ENCODE results near the gene PHF5A. TPM values are rescaled to one million over a fixed set of nuclear protein-coding genes. Genes with fewer than 3 reads are reported as not detected.
A peak's percentile ranks its signal among the peaks of the same experiment; 100 is the strongest.

Gene PHF5A
- total and polyA plus RNA-seq, 4 donors = 15.8 to 31.7 (median 23.2) TPM

DNA sequence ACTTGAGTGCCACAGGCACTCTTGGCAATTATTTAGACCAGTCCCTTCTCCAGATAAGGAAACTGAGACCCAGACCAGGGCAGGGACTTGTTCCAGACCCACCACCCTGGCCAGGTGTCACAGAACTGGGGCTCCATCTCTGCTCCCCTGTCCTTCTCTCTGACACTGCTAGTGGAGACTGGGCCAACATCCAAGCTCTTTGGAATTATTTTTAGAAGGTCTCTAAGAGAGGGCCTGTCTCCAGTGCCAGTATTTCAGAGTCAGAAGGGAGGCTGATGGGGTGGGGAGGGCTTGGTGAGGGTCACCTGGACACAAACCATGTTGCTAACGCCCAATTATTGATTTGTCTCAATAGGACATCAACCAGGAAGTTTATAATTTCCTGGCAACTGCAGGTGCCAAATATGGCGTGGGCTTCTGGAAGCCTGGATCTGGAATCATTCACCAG lies 43.1 kb upstream of the PHF5A start:
- peak overlapping the region in 1 of 2 donors; percentile 47 for H3K27ac ChIP-seq (ENCODE audit: low read depth in 1 of 2, low read length in 2 of 2)
- peaks cover 4 to 30% (median 21%) of the 10 kb centered on the region in 4 donors for H3K4me1 ChIP-seq (ENCODE audit: control insufficient read depth in 4 of 4, insufficient read depth in 4 of 4, low read length in 3 of 4)
- H3K27me3 ChIP-seq (ENCODE audit: control insufficient read depth in 4 of 4, insufficient read depth in 4 of 4, low read length in 3 of 4) = no peaks in the 10 kb centered on the region
- no peak overlapping the region for H3K9ac ChIP-seq (ENCODE audit: low read depth in 1 of 2, low read length in 2 of 2)
- no peak for DNase-seq (ENCODE audit: low spot score)
- 26% methylated on average over 2 of the region's 2 CpGs for WGBS
- H3K36me3 ChIP-seq (ENCODE audit: control insufficient read depth in 4 of 4, insufficient read depth in 3 of 4, low read depth in 1 of 4, low read length in 3 of 4) = peaks cover 3 to 68% (median 37%) of the 10 kb centered on the region in 4 donors
- no peaks in the 10 kb centered on the region for H3K9me3 ChIP-seq (ENCODE audit: control insufficient read depth in 4 of 4, low read length in 3 of 4)
- TF ChIP-seq EGR1 (IDR thresholded peaks at IDR 0.05; ENCODE audit: low read depth in 2 of 2) = no peak
- TF ChIP-seq, protein P1, sequence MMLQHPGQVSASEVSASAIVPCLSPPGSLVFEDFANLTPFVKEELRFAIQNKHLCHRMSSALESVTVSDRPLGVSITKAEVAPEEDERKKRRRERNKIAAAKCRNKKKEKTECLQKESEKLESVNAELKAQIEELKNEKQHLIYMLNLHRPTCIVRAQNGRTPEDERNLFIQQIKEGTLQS (IDR thresholded peaks at IDR 0.05) = no peak
- no peak for TF ChIP-seq GABPA (IDR thresholded peaks at IDR 0.05 in 1 of 2, conservative IDR thresholded peaks at IDR 0.05 in 1 of 2)
- no peak for TF ChIP-seq HNF4G (IDR thresholded peaks at IDR 0.05)
- no peak for TF ChIP-seq ZBTB33 (IDR thresholded peaks at IDR 0.05)
- peak in 1 of 2 donors; percentile 15 for TF ChIP-seq RXRA (IDR thresholded peaks at IDR 0.05)
- TF ChIP-seq RAD21 (IDR thresholded peaks at IDR 0.05) = peak in 1 of 2 donors; percentile 6
- no peak for TF ChIP-seq YY1 (IDR thresholded peaks at IDR 0.05)
- TF ChIP-seq HNF4A (conservative IDR thresholded peaks at IDR 0.05) = no peak
- TF ChIP-seq SP1 (IDR thresholded peaks at IDR 0.05) = no peak
- no peak for TF ChIP-seq TAF1 (conservative IDR thresholded peaks at IDR 0.05)
- no peak for TF ChIP-seq FOXA2 (IDR thresholded peaks at IDR 0.05)
- no peak for TF ChIP-seq MAX (IDR thresholded peaks at IDR 0.05)
- no peak for TF ChIP-seq NR2F2 (IDR thresholded peaks at IDR 0.05)
- no peak overlapping the region for H3K4me3 ChIP-seq (ENCODE audit: low read depth in 1 of 3, low read length in 3 of 3)

DNA sequence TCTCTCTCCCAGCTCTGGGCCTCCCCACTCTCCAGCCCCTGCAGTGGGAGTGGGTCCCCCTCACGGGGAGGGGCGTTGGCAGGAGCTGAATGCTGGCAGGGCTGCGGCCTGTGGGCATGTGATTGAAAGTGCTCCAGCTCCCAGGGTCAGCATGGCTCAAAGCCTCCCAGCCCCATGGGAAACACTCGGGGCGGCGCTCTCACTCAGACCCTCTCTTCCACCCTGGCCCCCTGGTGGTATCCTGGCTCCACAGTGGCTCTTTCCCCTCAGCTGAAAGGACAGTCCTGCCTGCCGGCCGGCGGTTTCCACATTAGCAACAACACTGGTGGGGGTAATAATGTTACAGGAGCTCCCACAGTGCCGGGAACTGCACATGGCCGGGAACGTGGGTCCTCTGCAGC lies 40.3 kb upstream of the PHF5A start:
- WGBS = 89% methylated on average over 12 of the region's 12 CpGs
- H3K27ac ChIP-seq (ENCODE audit: low read depth in 1 of 2, low read length in 2 of 2) = no peak overlapping the region
- TF ChIP-seq, protein P1 (IDR thresholded peaks at IDR 0.05) = no peak
- no peak for TF ChIP-seq EGR1 (IDR thresholded peaks at IDR 0.05; ENCODE audit: low read depth in 2 of 2)
- no peak overlapping the region for H3K9ac ChIP-seq (ENCODE audit: low read depth in 1 of 2, low read length in 2 of 2)
- no peak for DNase-seq (ENCODE audit: low spot score)
- H3K36me3 ChIP-seq (ENCODE audit: control insufficient read depth in 4 of 4, insufficient read depth in 3 of 4, low read depth in 1 of 4, low read length in 3 of 4) = peaks cover 1 to 54% (median 29%) of the 10 kb centered on the region in 4 donors
- no peak overlapping the region for H3K4me3 ChIP-seq (ENCODE audit: low read depth in 1 of 3, low read length in 3 of 3)
- no peaks in the 10 kb centered on the region for H3K9me3 ChIP-seq (ENCODE audit: control insufficient read depth in 4 of 4, low read length in 3 of 4)
- no peaks in the 10 kb centered on the region for H3K27me3 ChIP-seq (ENCODE audit: control insufficient read depth in 4 of 4, insufficient read depth in 4 of 4, low read length in 3 of 4)
- peaks cover 4 to 30% (median 21%) of the 10 kb centered on the region in 4 donors for H3K4me1 ChIP-seq (ENCODE audit: control insufficient read depth in 4 of 4, insufficient read depth in 4 of 4, low read length in 3 of 4)

DNA sequence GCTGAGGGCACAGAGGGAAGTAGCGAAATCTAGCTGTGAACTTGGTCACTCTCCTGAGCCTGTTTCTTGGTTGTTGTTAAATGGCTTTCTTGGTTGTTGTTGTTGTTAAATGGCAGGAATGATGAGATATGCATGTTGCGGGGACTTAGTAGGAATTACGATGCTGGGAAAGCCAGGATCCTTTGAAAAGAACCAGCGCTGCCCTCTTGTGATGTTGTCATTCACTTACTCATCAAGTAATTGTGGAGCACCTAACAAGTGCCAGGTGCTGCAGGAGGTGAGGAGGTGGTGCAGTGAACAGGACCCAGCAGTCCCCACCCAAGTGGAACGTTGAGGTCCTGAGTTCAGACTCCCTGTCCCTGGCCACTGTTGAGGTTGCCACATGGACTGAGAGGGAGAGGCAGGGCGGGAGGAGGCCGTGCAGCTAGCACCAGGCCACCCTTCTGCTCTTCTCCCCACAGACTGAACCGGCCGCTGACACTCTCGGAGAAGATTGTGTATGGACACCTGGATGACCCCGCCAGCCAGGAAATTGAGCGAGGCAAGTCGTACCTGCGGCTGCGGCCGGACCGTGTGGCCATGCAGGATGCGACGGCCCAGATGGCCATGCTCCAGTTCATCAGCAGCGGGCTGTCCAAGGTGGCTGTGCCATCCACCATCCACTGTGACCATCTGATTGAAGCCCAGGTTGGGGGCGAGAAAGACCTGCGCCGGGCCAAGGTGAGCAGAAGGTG lies 39.0 kb upstream of the PHF5A start:
- H3K27me3 ChIP-seq (ENCODE audit: control insufficient read depth in 4 of 4, insufficient read depth in 4 of 4, low read length in 3 of 4) = no peaks in the 10 kb centered on the region
- TF ChIP-seq REST (IDR thresholded peaks at IDR 0.05) (no peak), FOXA1 (IDR thresholded peaks at IDR 0.05) (no peak), SP1 (IDR thresholded peaks at IDR 0.05) (no peak), HNF4G (IDR thresholded peaks at IDR 0.05) (no peak), GABPA (IDR thresholded peaks at IDR 0.05 in 1 of 2, conservative IDR thresholded peaks at IDR 0.05 in 1 of 2) (no peak), YY1 (IDR thresholded peaks at IDR 0.05) (no peak), TAF1 (conservative IDR thresholded peaks at IDR 0.05) (no peak), FOXA2 (IDR thresholded peaks at IDR 0.05) (no peak), NR2F2 (IDR thresholded peaks at IDR 0.05) (no peak)
- TF ChIP-seq, protein P2, sequence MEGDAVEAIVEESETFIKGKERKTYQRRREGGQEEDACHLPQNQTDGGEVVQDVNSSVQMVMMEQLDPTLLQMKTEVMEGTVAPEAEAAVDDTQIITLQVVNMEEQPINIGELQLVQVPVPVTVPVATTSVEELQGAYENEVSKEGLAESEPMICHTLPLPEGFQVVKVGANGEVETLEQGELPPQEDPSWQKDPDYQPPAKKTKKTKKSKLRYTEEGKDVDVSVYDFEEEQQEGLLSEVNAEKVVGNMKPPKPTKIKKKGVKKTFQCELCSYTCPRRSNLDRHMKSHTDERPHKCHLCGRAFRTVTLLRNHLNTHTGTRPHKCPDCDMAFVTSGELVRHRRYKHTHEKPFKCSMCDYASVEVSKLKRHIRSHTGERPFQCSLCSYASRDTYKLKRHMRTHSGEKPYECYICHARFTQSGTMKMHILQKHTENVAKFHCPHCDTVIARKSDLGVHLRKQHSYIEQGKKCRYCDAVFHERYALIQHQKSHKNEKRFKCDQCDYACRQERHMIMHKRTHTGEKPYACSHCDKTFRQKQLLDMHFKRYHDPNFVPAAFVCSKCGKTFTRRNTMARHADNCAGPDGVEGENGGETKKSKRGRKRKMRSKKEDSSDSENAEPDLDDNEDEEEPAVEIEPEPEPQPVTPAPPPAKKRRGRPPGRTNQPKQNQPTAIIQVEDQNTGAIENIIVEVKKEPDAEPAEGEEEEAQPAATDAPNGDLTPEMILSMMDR (IDR thresholded peaks at IDR 0.05; ENCODE audit: low read depth, low read length, missing input control) = no peak

More for the DNA sequence above, 39.0 kb upstream of the PHF5A start:
- no peak for DNase-seq (ENCODE audit: low spot score)
- 94% methylated on average over 23 of the region's 23 CpGs for WGBS
- no peak overlapping the region for H3K9ac ChIP-seq (ENCODE audit: low read depth in 1 of 2, low read length in 2 of 2)
- H3K27ac ChIP-seq (ENCODE audit: low read depth in 1 of 2, low read length in 2 of 2) = no peak overlapping the region
- H3K4me1 ChIP-seq (ENCODE audit: control insufficient read depth in 4 of 4, insufficient read depth in 4 of 4, low read length in 3 of 4) = peaks cover 4 to 21% (median 15%) of the 10 kb centered on the region in 4 donors
- H3K36me3 ChIP-seq (ENCODE audit: control insufficient read depth in 4 of 4, insufficient read depth in 3 of 4, low read depth in 1 of 4, low read length in 3 of 4) = peaks cover 1 to 49% (median 27%) of the 10 kb centered on the region in 4 donors
- no peaks in the 10 kb centered on the region for H3K9me3 ChIP-seq (ENCODE audit: control insufficient read depth in 4 of 4, low read length in 3 of 4)
- no peak overlapping the region for H3K4me3 ChIP-seq (ENCODE audit: low read depth in 1 of 3, low read length in 3 of 3)

Measured in liver (tissue), 9 donors.